Cardiac septum (tissue), 1 donor: ENCODE measurements around the gene MCUR1. TPM values are rescaled to one million over a fixed set of nuclear protein-coding genes. Genes with fewer than 3 reads are reported as not detected.
"Not testable (repeated sequence)": the region's sequence is repeated elsewhere in the genome, so short reads cannot be mapped to it uniquely, and the experiment has no call there.

Source experiments
- DNase-seq: peaks from one replicate; pipeline ENCODE4 v3.0.0-alpha.2; 2020; ENCODE audit warnings: low spot score
- intact Hi-C: fragments of 100-400 bp; cut with DNase I; formaldehyde crosslinking; loops from one replicate; pipeline ENCODE4 v1.14.0; 2022
- total RNA-seq: library from RNA; stranded (reverse); fragmentation: NEBNext Ultra II Directional; extraction: Animal tissue kit (Norgen Biotek cat#: 25700); gene quantifications from one replicate; pipeline ENCODE4 v1.2.1, GENCODE V29; 2021
- donor health status: DM: no; HTN: no; CAD: no.

Gene MCUR1
- total RNA-seq, 1 donor from 2014 or later, result 31.8 TPM

DNA sequence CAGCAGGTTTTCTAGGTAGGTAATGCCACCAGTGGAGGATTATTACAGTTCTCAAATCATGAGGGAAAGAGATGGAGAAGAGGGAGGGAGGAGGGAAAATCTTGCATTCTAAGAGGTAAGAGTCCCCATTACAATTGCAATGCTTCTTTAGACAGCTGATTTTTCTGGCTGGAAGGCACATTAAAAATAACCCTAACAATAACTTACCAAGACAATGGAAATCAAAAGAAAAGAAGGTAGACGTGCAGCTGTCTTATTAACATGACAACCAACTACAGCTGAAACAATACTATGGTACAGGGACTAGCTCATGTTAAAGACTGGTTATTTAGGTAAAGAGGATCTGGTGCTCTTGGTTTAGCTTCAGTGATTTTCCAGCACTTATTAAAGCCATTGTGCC lies 24.6 kb downstream of the MCUR1 start:
- intact Hi-C loops, result no loop called here
- no peak for DNase-seq

DNA sequence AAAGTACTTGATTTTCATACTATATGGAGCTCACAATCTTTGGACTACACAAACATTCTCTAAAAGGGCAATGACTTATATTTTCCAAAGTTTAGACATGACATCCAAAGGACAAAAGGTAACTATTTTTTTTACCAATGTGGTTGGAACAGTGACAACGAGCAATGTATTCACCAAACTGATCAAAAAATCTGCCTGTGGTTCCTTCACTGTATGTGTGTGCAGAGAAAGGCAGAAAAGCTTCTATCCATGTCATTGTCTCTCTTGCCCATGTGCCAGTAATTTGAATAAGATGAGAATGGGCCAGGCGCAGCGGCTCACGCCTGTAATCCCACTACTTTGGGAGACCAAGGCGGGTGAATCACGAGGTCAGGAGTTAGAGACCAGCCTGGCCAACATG lies 25.5 kb downstream of the MCUR1 start:
- intact Hi-C loops, result no loop called here

DNA sequence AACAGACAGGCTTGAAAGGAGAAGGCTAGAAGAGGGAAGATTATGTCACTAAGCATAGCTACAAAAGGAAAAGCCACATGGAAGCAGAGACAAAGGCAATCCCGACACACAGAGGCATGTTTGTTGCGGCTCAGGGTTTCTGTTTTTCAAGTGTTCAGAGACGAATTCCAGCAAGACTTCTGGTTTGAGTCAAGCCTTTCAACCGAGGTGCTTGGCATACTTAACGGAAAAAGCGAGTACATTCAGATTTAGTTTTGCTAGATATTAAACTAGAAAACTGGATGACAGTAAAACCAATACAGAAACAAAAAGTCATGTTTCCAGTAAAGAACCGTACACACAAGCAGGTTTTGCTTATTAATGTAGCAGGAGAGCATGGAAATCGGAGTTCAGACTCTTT lies 27.2 kb downstream of the MCUR1 start:
- DNase-seq, result no peak
- intact Hi-C loops, result no loop called here

More for the DNA sequence above, 25.5 kb downstream of the MCUR1 start:
- DNase-seq, result no peak

GRCh38 chr6:13780162-13780561 lies 34.2 kb downstream of the MCUR1 start:
- intact Hi-C loops, result not testable (repeated sequence)

GRCh38 chr6:13778028-13778427 lies 36.3 kb downstream of the MCUR1 start:
- DNase-seq, result no peak
- intact Hi-C loops, result no loop called here

More at GRCh38 chr6:13780162-13780561, 34.2 kb downstream of the MCUR1 start:
- DNase-seq, result not testable (repeated sequence)

GRCh38 chr6:13776602-13777001 lies 37.8 kb downstream of the MCUR1 start:
- intact Hi-C loops, result no loop called here
- no peak for DNase-seq

GRCh38 chr6:13775466-13775865 lies 38.9 kb downstream of the MCUR1 start:
- intact Hi-C loops, DNase-seq: not testable (repeated sequence)

DNA sequence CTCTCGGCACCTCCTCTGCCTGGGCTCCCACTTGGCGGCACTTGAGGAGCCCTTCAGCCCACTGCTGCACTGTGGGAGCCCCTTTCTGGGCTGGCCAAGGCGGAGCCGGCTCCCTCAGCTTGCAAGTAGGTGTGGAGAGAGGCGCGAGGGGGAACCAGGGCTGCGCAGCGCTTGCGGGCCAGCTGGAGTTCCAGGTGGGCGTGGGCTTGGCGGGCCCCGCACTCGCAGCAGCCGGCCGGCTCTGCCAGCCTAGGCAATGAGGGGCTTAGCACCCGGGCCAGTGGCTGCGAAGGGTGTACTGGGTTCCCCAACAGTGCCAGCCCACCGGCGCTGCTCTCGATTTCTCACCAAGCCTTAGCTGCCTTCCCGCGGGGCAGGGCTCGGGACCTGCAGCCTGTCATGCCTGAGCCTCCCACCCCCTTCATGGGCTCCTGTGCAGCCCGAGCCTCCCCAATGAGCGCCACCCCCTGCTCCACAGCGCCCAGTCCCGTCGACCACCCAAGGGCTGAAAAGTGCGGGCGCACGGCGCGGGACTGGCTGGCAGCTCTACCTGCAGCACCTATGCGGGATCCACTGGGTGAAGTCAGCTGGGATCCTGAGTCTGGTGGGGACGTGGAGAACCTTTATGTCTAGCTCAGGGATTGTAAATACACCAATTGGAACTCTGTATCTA lies 41.9 kb downstream of the MCUR1 start:
- DNase-seq, result peak; percentile 68
- intact Hi-C loops, result not testable (repeated sequence)

- DNase-seq, result no peak
- intact Hi-C loops, result no loop called here
These were observed 44.7 kb downstream of the MCUR1 start for GRCh38 chr6:13769655-13770053.

- intact Hi-C loops, result no loop called here
- DNase-seq, result no peak
These were observed 45.2 kb downstream of the MCUR1 start for GRCh38 chr6:13769034-13769654.

- no peak for DNase-seq
- intact Hi-C loops, result no loop called here
These were observed 47.1 kb downstream of the MCUR1 start for GRCh38 chr6:13767121-13767808.

GRCh38 chr6:13766201-13766634 lies 48.1 kb downstream of the MCUR1 start:
- intact Hi-C loops, result no loop called here

GRCh38 chr6:13765570-13765969 lies 48.8 kb downstream of the MCUR1 start:
- intact Hi-C loops, result no loop called here
- no peak for DNase-seq

More at GRCh38 chr6:13766201-13766634, 48.1 kb downstream of the MCUR1 start:
- no peak for DNase-seq

DNA sequence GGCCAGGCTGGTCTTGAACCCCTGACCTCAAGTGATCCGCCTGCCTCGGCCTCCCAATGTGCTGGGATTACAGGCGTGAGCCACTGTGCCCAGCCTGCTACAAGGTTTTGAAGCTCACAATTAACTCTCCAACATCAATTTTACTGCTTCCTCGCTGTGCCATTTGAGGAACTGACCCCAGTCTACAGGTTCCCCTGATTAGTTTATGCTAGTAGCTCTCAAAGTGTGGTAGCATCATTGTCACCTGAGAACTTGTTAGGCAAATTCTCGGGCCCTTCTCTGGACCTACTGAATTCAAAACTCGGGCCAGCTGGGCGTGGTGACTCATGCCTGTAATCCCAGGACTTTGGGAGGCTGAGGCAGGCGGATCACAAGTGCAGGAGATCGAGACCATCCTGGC lies 49.4 kb downstream of the MCUR1 start:
- intact Hi-C loops, result loop anchor here (5.0 kb wide), 2 partner anchors 53 to 148 kb away; partner anchors contain the start of genes NOL7 and RANBP9
- peak; percentile 60 for DNase-seq

- intact Hi-C loops, result loop anchor here (5.0 kb wide), 2 partner anchors 52 to 147 kb away; partner anchors contain the start of genes NOL7 and RANBP9
- peak; percentile 19 for DNase-seq
These were observed 50.5 kb downstream of the MCUR1 start for GRCh38 chr6:13763740-13764381.

GRCh38 chr6:13762611-13763441 lies 51.5 kb downstream of the MCUR1 start:
- intact Hi-C loops, result loop anchor here (5.0 kb wide), 2 partner anchors 51 to 146 kb away; partner anchors contain the start of genes NOL7 and RANBP9

DNA sequence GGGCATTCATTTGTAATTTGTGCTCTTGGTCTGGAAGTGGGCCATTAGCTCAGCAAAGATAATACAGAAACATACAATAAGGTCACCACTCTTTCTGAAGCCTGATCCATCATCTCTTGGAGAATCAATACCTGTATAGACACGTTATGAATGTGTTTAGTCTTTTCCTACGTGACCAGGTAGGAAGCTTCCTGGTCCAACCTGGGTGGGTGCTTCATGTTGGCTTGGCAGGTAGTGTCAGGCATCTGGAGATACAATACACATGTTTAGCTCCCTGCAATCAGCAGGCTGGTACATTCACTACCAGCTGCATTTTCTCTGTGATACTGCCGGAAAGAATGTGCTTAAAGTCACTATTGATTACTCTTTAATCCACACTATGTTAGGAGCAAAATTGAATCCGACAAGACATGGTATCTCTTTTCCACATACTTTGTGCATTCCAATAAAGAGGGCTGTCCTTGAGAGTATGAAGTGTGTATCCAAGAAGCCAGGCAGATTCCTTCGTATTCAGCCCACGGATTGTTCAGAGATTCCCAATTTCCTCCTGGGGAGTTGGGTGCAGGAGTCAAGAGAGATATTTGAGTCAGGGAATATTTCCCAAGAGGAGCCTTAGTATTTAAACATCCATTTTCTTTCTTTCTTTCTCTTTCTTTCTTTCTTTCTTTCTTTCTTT lies 52.9 kb downstream of the MCUR1 start:
- intact Hi-C loops, result loop anchor here (5.0 kb wide), 2 partner anchors 49 to 144 kb away; partner anchors contain the start of genes NOL7 and RANBP9
- peak; percentile 9 for DNase-seq

More at GRCh38 chr6:13762611-13763441, 51.5 kb downstream of the MCUR1 start:
- peak; percentile 71 for DNase-seq
